Fibroblast of lung (primary cell): Measurements from ENCODE around the gene CILP. TPM values are rescaled to one million over a fixed set of nuclear protein-coding genes. Genes with fewer than 3 reads are reported as not detected.
"Not testable (repeated sequence)": the region's sequence is repeated elsewhere in the genome, so short reads cannot be mapped to it uniquely, and the experiment has no call there.

Source experiments
- DNase-seq, 2 donors: peaks; one replicate each; pipeline versions ENCODE4 v3.0.0 to v3.0.0-alpha.2; 2010; ENCODE audit warnings: low read depth in 2 of 2
- H2AFZ ChIP-seq: 2 replicates; pipeline ENCODE4 v1.5.1; 2012; ENCODE audit warnings: low read length, control low read depth, inconsistent platforms
- H3K27ac ChIP-seq: 2 replicates; pipeline ENCODE4 v1.5.1; 2011; ENCODE audit warnings: low read length, control low read depth; ENCODE audit not compliant: insufficient read depth
- H3K27me3 ChIP-seq: 2 replicates; pipeline ENCODE4 v1.5.1; 2011; ENCODE audit warnings: mild to moderate bottlenecking, low read length; ENCODE audit not compliant: control insufficient read depth, insufficient read depth
- H3K36me3 ChIP-seq: 2 replicates; pipeline ENCODE4 v1.5.1; 2011; ENCODE audit warnings: low read length; ENCODE audit not compliant: control insufficient read depth, insufficient read depth
- H3K4me1 ChIP-seq: 2 replicates; pipeline ENCODE4 v1.5.1; 2011; ENCODE audit warnings: low read length; ENCODE audit not compliant: control insufficient read depth, insufficient read depth; ENCODE audit errors: extremely low read depth
- H3K4me2 ChIP-seq: 2 replicates; pipeline ENCODE4 v1.5.1; 2011; ENCODE audit warnings: low read length, control low read depth; ENCODE audit not compliant: insufficient read depth; ENCODE audit errors: extremely low read depth
- H3K4me3 ChIP-seq, 4 experiments: fragments of 200-600 bp in 1 of 4; sonication (generic) in 1 of 4; replicated peaks in 1 of 4; 2 replicates each; pipeline ENCODE4 v1.5.1; 2011 to 2016; ENCODE audit warnings: low read length in 4 of 4, low read depth in 3 of 4, mild to moderate bottlenecking in 3 of 4, control low read depth in 2 of 4, inconsistent platforms in 1 of 4, mixed read lengths in 1 of 4; ENCODE audit not compliant: insufficient read depth in 1 of 4; ENCODE audit errors: control extremely low read depth in 1 of 4
- H3K79me2 ChIP-seq: 2 replicates; pipeline ENCODE4 v1.5.1; 2012; ENCODE audit warnings: mild to moderate bottlenecking, low read length, inconsistent platforms; ENCODE audit not compliant: control insufficient read depth, insufficient read depth
- H3K9ac ChIP-seq: 2 replicates; pipeline ENCODE4 v1.5.1; 2011; ENCODE audit warnings: mild to moderate bottlenecking, low read length, control low read depth; ENCODE audit not compliant: insufficient read depth
- H3K9me3 ChIP-seq: 2 replicates; pipeline ENCODE4 v1.5.1; 2012; ENCODE audit warnings: low read depth, low read length; ENCODE audit not compliant: control insufficient read depth, insufficient read depth
- H4K20me1 ChIP-seq: 2 replicates; pipeline ENCODE4 v1.5.1; 2011; ENCODE audit warnings: low read length; ENCODE audit not compliant: control insufficient read depth, insufficient read depth; ENCODE audit errors: extremely low read depth
- CTCF ChIP-seq, 2 donors: IDR thresholded peaks in 1 of 2; conservative IDR thresholded peaks in 1 of 2; 1 replicate in 1 of 2; 2 replicates in 1 of 2; pipeline ENCODE4 v1.5.1; 2011 to 2012; ENCODE audit warnings: low read length in 2 of 2, control low read depth in 1 of 2, inconsistent platforms in 1 of 2, low read depth in 1 of 2, mild to moderate bottlenecking in 1 of 2
- EZH2 ChIP-seq: IDR thresholded peaks from 2 replicates; pipeline ENCODE4 v1.5.1; 2012; ENCODE audit warnings: low read length, control low read depth, mild to moderate bottlenecking; ENCODE audit errors: missing control alignments
- polyA plus RNA-seq, 2 donors: library from polyadenylated mRNA; depleted of rRNA in 1 of 2; stranded (reverse) in 1 of 2; unstranded in 1 of 2; fragments of >200 nt; gene quantifications; 2 replicates each; pipeline ENCODE4 v1.2.1, GENCODE V29; 2011 to 2012; ENCODE audit warnings: missing spikeins in 1 of 2
- total RNA-seq: library from RNA; depleted of rRNA; stranded (reverse); fragments of >200 nt; gene quantifications from 2 replicates; pipeline ENCODE4 v1.2.1, GENCODE V29; 2014

Gene CILP
- total and polyA plus RNA-seq, 2 donors (not counting 1 experiment from before 2014, with no cell fraction given) = 0.06 to 0.17 TPM

DNA sequence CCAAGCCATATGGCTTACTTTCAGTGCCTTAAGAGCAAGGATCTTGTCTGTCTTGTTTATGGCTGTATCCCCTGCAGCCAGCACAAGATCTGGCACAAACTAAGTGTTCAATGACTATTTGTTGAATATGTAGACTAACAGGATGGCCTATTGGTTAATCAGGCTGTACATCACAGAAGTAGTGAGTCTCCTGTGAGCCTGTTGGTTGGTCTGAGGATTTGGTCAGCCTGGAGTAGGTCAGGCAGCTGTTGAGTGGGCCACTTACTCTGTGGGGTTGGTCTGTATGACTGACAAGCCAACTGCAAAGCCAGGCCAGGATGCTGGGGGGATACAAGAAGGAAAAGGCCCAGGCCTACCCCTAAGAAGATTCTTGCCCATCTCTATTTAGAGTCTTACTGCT is 33.4 kb upstream of the CILP start:
- Histone ChIP-seq H4K20me1 (no peaks in the 10 kb centered on the region), H3K4me1 (peaks cover 7% of the 10 kb centered on the region), H3K27ac (no peak overlapping the region), H3K9me3 (no peaks in the 10 kb centered on the region), H2AFZ (no peak overlapping the region), H3K4me2 (no peak overlapping the region), H3K9ac (no peak overlapping the region), H3K4me3 (no peak overlapping the region), H3K27me3 (no peaks in the 10 kb centered on the region), H3K36me3 (no peaks in the 10 kb centered on the region), H3K79me2 (no peaks in the 10 kb centered on the region)
- DNase-seq = no peak
- no peak for TF ChIP-seq EZH2
- TF ChIP-seq CTCF (conservative IDR thresholded peaks at IDR 0.05 in 1 of 2, IDR thresholded peaks at IDR 0.05 in 1 of 2; ENCODE audit: low read depth in 1 of 2, low read length in 2 of 2) = no peak

GRCh38 chr15:65236443-65236842 is 25.2 kb upstream of the CILP start:
- not testable (repeated sequence) for H2AFZ ChIP-seq, H3K4me3 ChIP-seq, H3K4me2 ChIP-seq, H4K20me1 ChIP-seq, H3K79me2 ChIP-seq, H3K4me1 ChIP-seq, H3K9me3 ChIP-seq, H3K36me3 ChIP-seq, H3K27me3 ChIP-seq, H3K27ac ChIP-seq, DNase-seq, H3K9ac ChIP-seq

GRCh38 chr15:65233696-65234095 is 22.4 kb upstream of the CILP start:
- TF ChIP-seq CTCF (conservative IDR thresholded peaks at IDR 0.05 in 1 of 2, IDR thresholded peaks at IDR 0.05 in 1 of 2; ENCODE audit: low read depth in 1 of 2, low read length in 2 of 2) (no peak), EZH2 (no peak)
- H3K27ac ChIP-seq = no peak overlapping the region
- DNase-seq = no peak
- H3K79me2 ChIP-seq = no peaks in the 10 kb centered on the region
- no peaks in the 10 kb centered on the region for H3K36me3 ChIP-seq
- no peaks in the 10 kb centered on the region for H3K9me3 ChIP-seq
- H3K9ac ChIP-seq = no peak overlapping the region
- H3K4me1 ChIP-seq = no peaks in the 10 kb centered on the region
- H4K20me1 ChIP-seq = no peaks in the 10 kb centered on the region
- no peaks in the 10 kb centered on the region for H3K27me3 ChIP-seq
- no peak overlapping the region for H2AFZ ChIP-seq
- H3K4me2 ChIP-seq = no peak overlapping the region
- H3K4me3 ChIP-seq = no peak overlapping the region
